ENCODE results near the gene IYD. TPM values are rescaled to one million over a fixed set of nuclear protein-coding genes. Genes with fewer than 3 reads are reported as not detected.
"Not testable (repeated sequence)": the region's sequence is repeated elsewhere in the genome, so short reads cannot be mapped to it uniquely, and the experiment has no call there.

Gene IYD
- total and polyA plus RNA-seq, 4 experiments from 2014 or later, result not detected

- H3K9me3 ChIP-seq (ENCODE audit: control insufficient read depth in 1 of 2, low read length in 2 of 2); H3K27ac Mint-ChIP-seq; H3K36me3 ChIP-seq (ENCODE audit: insufficient read depth, low read length); H3K27me3 Mint-ChIP-seq; H3K4me3 Mint-ChIP-seq; H3K4me1 Mint-ChIP-seq; intact Hi-C loops (cut with micrococcal nuclease); H3K9me3 Mint-ChIP-seq; POLR2A ChIA-PET (ENCODE audit: partially characterized antibody); H3K27ac ChIP-seq (ENCODE audit: low read depth, low read length); CTCF ChIA-PET (ENCODE audit: partially characterized antibody); H3K4me3 ChIP-seq (ENCODE audit: low read length in 2 of 2); DNase-seq; H3K36me3 Mint-ChIP-seq; H3K4me1 ChIP-seq (ENCODE audit: insufficient read depth, low read length); H3K27me3 ChIP-seq (ENCODE audit: insufficient read depth, low read length): not testable (repeated sequence)
Measured at GRCh38 chr6:150449055-150449454, 80.2 kb downstream of the IYD start.

- no peaks in the 10 kb centered on the region for H3K9me3 ChIP-seq (ENCODE audit: control insufficient read depth in 1 of 2, low read length in 2 of 2)
- CTCF ChIA-PET (ENCODE audit: partially characterized antibody), result interaction anchor here (1.9 kb wide), 1 partner anchor 31 kb away, joined by 5 read pairs; no protein-coding TSS in a partner anchor
Measured at GRCh38 chr6:150450918-150451317, 82.1 kb downstream of the IYD start.

GRCh38 chr6:150451807-150452427 is 83.1 kb downstream of the IYD start:
- POLR2A ChIA-PET (ENCODE audit: partially characterized antibody), result no interaction called here
- H3K4me1 Mint-ChIP-seq, result peaks cover 0 to 10% (median 0%) of the 10 kb centered on the region in 4 donors

More at GRCh38 chr6:150450918-150451317, 82.1 kb downstream of the IYD start:
- Histone ChIP-seq H3K4me3 (ENCODE audit: low read length in 2 of 2) (no peak overlapping the region), H3K27me3 (ENCODE audit: insufficient read depth, low read length) (no peaks in the 10 kb centered on the region), H3K27ac (ENCODE audit: low read depth, low read length) (no peak overlapping the region), H3K36me3 (ENCODE audit: insufficient read depth, low read length) (no peaks in the 10 kb centered on the region), H3K4me1 (ENCODE audit: insufficient read depth, low read length) (no peaks in the 10 kb centered on the region)
- H3K36me3 Mint-ChIP-seq, result no peaks in the 10 kb centered on the region
- no peak overlapping the region for H3K4me3 Mint-ChIP-seq
- POLR2A ChIA-PET (ENCODE audit: partially characterized antibody), result no interaction called here
- no peak for DNase-seq
- H3K4me1 Mint-ChIP-seq, result peaks cover 0 to 9% (median 0%) of the 10 kb centered on the region in 4 donors
- H3K9me3 Mint-ChIP-seq, result no peaks in the 10 kb centered on the region
- no peak overlapping the region for H3K27ac Mint-ChIP-seq
- intact Hi-C loops (cut with micrococcal nuclease), result no loop called here
- peaks cover 6 to 7% of the 10 kb centered on the region in 2 donors for H3K27me3 Mint-ChIP-seq

GRCh38 chr6:150452428-150453243 is 83.8 kb downstream of the IYD start:
- Mint-ChIP-seq H3K27ac (no peak overlapping the region), H3K36me3 (no peaks in the 10 kb centered on the region), H3K27me3 (peaks cover 2 to 3% of the 10 kb centered on the region in 2 donors), H3K4me1 (peaks cover 0 to 10% (median 0%) of the 10 kb centered on the region in 4 donors), H3K4me3 (no peak overlapping the region), H3K9me3 (no peaks in the 10 kb centered on the region)
- no peak for DNase-seq
- no peaks in the 10 kb centered on the region for H3K36me3 ChIP-seq (ENCODE audit: insufficient read depth, low read length)
- CTCF ChIA-PET (ENCODE audit: partially characterized antibody), result no interaction called here
- no peaks in the 10 kb centered on the region for H3K9me3 ChIP-seq (ENCODE audit: control insufficient read depth in 1 of 2, low read length in 2 of 2)
- H3K4me1 ChIP-seq (ENCODE audit: insufficient read depth, low read length), result no peaks in the 10 kb centered on the region
- POLR2A ChIA-PET (ENCODE audit: partially characterized antibody), result no interaction called here
- H3K4me3 ChIP-seq (ENCODE audit: low read length in 2 of 2), result no peak overlapping the region
- no peaks in the 10 kb centered on the region for H3K27me3 ChIP-seq (ENCODE audit: insufficient read depth, low read length)
- intact Hi-C loops (cut with micrococcal nuclease), result no loop called here
- H3K27ac ChIP-seq (ENCODE audit: low read depth, low read length), result no peak overlapping the region

More at GRCh38 chr6:150451807-150452427, 83.1 kb downstream of the IYD start:
- H3K36me3 ChIP-seq (ENCODE audit: insufficient read depth, low read length), result no peaks in the 10 kb centered on the region
- no peaks in the 10 kb centered on the region for H3K27me3 ChIP-seq (ENCODE audit: insufficient read depth, low read length)
- Mint-ChIP-seq H3K36me3 (no peaks in the 10 kb centered on the region), H3K4me3 (no peak overlapping the region), H3K27me3 (peaks cover 2 to 3% of the 10 kb centered on the region in 2 donors), H3K9me3 (no peaks in the 10 kb centered on the region), H3K27ac (no peak overlapping the region)
- CTCF ChIA-PET (ENCODE audit: partially characterized antibody), result interaction anchor here (1.9 kb wide), 1 partner anchor 32 kb away, joined by 5 read pairs; no protein-coding TSS in a partner anchor
- intact Hi-C loops (cut with micrococcal nuclease), result no loop called here
- DNase-seq, result no peak
- no peak overlapping the region for H3K4me3 ChIP-seq (ENCODE audit: low read length in 2 of 2)
- no peak overlapping the region for H3K27ac ChIP-seq (ENCODE audit: low read depth, low read length)
- H3K9me3 ChIP-seq (ENCODE audit: control insufficient read depth in 1 of 2, low read length in 2 of 2), result no peaks in the 10 kb centered on the region
- no peaks in the 10 kb centered on the region for H3K4me1 ChIP-seq (ENCODE audit: insufficient read depth, low read length)

- DNase-seq, result no peak
- H3K27ac ChIP-seq (ENCODE audit: low read depth, low read length), result no peak overlapping the region
- Mint-ChIP-seq H3K27ac (peak overlapping the region in 1 of 7 donors; percentile 49), H3K36me3 (no peaks in the 10 kb centered on the region), H3K27me3 (peaks cover 0 to 3% of the 10 kb centered on the region in 2 donors), H3K4me1 (peaks cover 0 to 10% (median 0%) of the 10 kb centered on the region in 4 donors), H3K4me3 (no peak overlapping the region), H3K9me3 (no peaks in the 10 kb centered on the region)
- ChIA-PET POLR2A (ENCODE audit: partially characterized antibody) (no interaction called here), CTCF (ENCODE audit: partially characterized antibody) (no interaction called here)
- H3K27me3 ChIP-seq (ENCODE audit: insufficient read depth, low read length), result no peaks in the 10 kb centered on the region
- no peak overlapping the region for H3K4me3 ChIP-seq (ENCODE audit: low read length in 2 of 2)
- no peaks in the 10 kb centered on the region for H3K36me3 ChIP-seq (ENCODE audit: insufficient read depth, low read length)
- no peaks in the 10 kb centered on the region for H3K4me1 ChIP-seq (ENCODE audit: insufficient read depth, low read length)
- H3K9me3 ChIP-seq (ENCODE audit: control insufficient read depth in 1 of 2, low read length in 2 of 2), result no peaks in the 10 kb centered on the region
- intact Hi-C loops (cut with micrococcal nuclease), result no loop called here
Measured at GRCh38 chr6:150453357-150453756, 84.5 kb downstream of the IYD start.

Other genes with a start within 250 kb of the IYD start
- not detected for gene PPP1R14C, start 226.0 kb upstream of the IYD start, total RNA-seq
- gene PPP1R14C, start 226.0 kb upstream of the IYD start, polyA plus RNA-seq, result not detected
- 1 to 10 TPM; 2.9 to 3.9 TPM for gene PLEKHG1, start 230.9 kb downstream of the IYD start, total RNA-seq
- gene PLEKHG1, start 230.9 kb downstream of the IYD start, polyA plus RNA-seq, result 1 to 10 TPM; 1.2 to 2.1 TPM

Data from CD4-positive, alpha-beta memory T cell (primary cell).